ENCODE results near the gene ANKZF1.

- TF ChIP-seq CTCF (IDR thresholded peaks at IDR 0.05), result no peak
- TF ChIP-seq POLR2A (IDR thresholded peaks at IDR 0.05; ENCODE audit: low read depth), result no peak
Measured at GRCh38 chr2:219282375-219282774, 52.8 kb downstream of the ANKZF1 start.
